Chondrocyte (in vitro differentiated cells): ENCODE data around the gene BCAR1. TPM values are rescaled to one million over a fixed set of nuclear protein-coding genes. Genes with fewer than 3 reads are reported as not detected.

Source experiments
- DNase-seq: peaks from one replicate; pipeline ENCODE4 v3.0.0; 2021; ENCODE audit warnings: mixed read lengths, low spot score
- H3K27ac Mint-ChIP-seq: one replicate; pipeline ENCODE4 v1.8.0; 2021; ENCODE audit warnings: mild to moderate bottlenecking, moderate library complexity, mixed read lengths; ENCODE audit not compliant: unreplicated experiment
- H3K27me3 Mint-ChIP-seq: 2 replicates; pipeline ENCODE4 v1.8.0; 2021; ENCODE audit warnings: low read depth, mixed read lengths
- H3K36me3 Mint-ChIP-seq: 2 replicates; pipeline ENCODE4 v1.8.0; 2021; ENCODE audit warnings: low read depth, mixed read lengths
- H3K4me1 Mint-ChIP-seq: 2 replicates; pipeline ENCODE4 v1.8.0; 2021; ENCODE audit warnings: low read depth, mild to moderate bottlenecking, mixed read lengths
- H3K4me3 Mint-ChIP-seq: one replicate; pipeline ENCODE4 v1.8.0; 2021; ENCODE audit warnings: mild to moderate bottlenecking, moderate library complexity, mixed read lengths; ENCODE audit not compliant: unreplicated experiment
- H3K9me3 Mint-ChIP-seq: 2 replicates; pipeline ENCODE4 v1.8.0; 2021; ENCODE audit warnings: low read depth, mixed read lengths
- total RNA-seq: library from RNA; stranded (reverse); gene quantifications from 3 replicates; pipeline ENCODE4 v1.2.1, GENCODE V29; 2021
- TF ChIP-seq, protein P1 (sequence below): fragments of 200-600 bp; sonication (generic); IDR thresholded peaks from 2 replicates; pipeline ENCODE4 v1.5.0; 2021; ENCODE audit warnings: antibody characterized with exemption, mild to moderate bottlenecking, moderate library complexity

BCAR1 gene
- total RNA-seq, 1 donor from 2014 or later, result 125 TPM

DNA sequence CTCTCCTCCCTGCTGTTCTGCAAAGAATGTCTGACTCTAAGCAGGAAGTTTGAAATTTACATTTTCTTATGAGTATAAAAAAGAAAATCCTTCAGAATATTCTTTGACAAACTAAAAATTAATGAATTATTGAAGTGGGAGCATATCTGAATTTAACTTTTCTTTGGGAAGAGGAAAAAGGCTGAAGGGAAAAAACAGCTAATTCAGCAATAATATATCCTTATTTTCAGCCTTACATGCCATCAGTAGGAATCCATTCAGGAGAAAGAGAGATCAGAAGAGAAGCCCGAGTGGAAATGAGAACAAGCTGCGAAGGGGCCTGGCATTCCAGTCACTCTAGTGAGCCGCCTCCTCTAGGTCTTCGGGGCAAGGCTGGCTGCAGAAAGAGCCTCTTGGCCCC lies 41.7 kb upstream of the BCAR1 start:
- peaks cover 24% of the 10 kb centered on the region for H3K36me3 Mint-ChIP-seq
- DNase-seq, result no peak
- H3K27ac Mint-ChIP-seq, result no peak overlapping the region
- TF ChIP-seq, protein P1, sequence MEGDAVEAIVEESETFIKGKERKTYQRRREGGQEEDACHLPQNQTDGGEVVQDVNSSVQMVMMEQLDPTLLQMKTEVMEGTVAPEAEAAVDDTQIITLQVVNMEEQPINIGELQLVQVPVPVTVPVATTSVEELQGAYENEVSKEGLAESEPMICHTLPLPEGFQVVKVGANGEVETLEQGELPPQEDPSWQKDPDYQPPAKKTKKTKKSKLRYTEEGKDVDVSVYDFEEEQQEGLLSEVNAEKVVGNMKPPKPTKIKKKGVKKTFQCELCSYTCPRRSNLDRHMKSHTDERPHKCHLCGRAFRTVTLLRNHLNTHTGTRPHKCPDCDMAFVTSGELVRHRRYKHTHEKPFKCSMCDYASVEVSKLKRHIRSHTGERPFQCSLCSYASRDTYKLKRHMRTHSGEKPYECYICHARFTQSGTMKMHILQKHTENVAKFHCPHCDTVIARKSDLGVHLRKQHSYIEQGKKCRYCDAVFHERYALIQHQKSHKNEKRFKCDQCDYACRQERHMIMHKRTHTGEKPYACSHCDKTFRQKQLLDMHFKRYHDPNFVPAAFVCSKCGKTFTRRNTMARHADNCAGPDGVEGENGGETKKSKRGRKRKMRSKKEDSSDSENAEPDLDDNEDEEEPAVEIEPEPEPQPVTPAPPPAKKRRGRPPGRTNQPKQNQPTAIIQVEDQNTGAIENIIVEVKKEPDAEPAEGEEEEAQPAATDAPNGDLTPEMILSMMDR, result no peak
- H3K27me3 Mint-ChIP-seq, result no peaks in the 10 kb centered on the region
- no peak overlapping the region for H3K4me3 Mint-ChIP-seq
- no peaks in the 10 kb centered on the region for H3K9me3 Mint-ChIP-seq
- H3K4me1 Mint-ChIP-seq, result peaks cover 12% of the 10 kb centered on the region

DNA sequence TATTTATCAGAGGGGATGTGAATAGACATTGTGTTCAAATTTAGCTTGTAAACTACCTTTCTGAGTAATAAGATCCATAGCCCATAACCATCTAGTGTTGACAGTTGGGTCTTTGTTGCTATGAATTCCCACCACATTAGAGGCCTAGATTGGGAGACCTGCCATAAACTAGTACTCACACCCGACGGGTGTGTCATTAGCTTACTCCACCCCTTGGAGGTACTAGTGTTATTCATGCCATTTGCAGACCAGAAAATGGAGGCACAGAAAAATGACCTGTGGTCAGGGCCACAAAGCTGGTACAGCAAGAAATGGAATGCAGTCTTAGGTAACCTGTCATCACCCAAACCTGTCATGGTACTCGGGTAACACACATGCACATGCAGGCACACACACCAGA lies 41.3 kb upstream of the BCAR1 start:
- no peaks in the 10 kb centered on the region for H3K9me3 Mint-ChIP-seq
- no peaks in the 10 kb centered on the region for H3K27me3 Mint-ChIP-seq
- peaks cover 12% of the 10 kb centered on the region for H3K4me1 Mint-ChIP-seq
- TF ChIP-seq, protein P1, result no peak
- H3K36me3 Mint-ChIP-seq, result peaks cover 22% of the 10 kb centered on the region
- no peak overlapping the region for H3K27ac Mint-ChIP-seq
- no peak for DNase-seq
- H3K4me3 Mint-ChIP-seq, result no peak overlapping the region

DNA sequence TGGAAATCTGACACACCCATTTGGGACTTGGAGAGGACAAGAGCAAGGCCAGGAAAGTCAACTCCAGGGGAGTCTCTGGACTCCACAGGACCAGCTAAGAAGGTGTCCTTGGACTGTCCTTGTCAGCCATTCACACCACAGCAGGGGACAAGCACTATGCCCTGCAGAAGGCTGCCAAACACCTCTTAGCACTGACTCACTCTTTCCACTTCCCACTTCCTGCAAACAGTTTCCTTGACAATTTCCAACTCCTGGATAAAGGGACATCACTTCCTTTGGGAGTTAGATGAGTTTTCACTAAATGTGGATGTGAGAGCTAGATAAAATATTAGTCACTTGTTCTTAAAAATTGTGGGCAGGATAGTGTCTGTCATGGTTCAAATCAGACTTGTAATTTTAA lies 37.8 kb upstream of the BCAR1 start:
- no peak overlapping the region for H3K27ac Mint-ChIP-seq

DNA sequence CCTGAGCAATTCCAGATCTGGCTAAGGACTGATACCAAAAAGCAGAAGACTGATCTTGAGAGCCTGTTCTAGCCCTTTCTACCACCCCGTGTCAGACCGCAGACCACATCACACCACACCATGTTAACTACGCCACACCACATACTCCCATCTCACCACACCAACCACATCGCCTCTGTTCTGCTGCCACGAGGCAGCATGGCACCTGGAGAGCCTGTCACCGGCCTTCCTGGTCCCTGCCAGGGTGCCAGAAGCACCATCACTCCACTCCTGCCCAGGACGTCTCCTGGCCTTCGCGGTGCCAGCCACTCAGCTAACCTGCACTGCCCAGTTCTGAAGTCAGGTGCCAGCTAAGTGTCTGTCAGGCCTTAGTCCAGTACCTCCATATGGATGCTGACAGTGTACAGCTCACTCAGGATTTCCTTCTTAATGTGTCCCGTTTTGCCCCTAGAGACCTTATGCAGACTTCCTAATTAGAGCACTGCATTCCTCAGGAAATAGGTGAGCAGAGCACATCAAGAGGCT lies 37.2 kb upstream of the BCAR1 start:
- Mint-ChIP-seq H3K27me3 (no peaks in the 10 kb centered on the region), H3K4me3 (no peak overlapping the region), H3K27ac (no peak overlapping the region), H3K9me3 (no peaks in the 10 kb centered on the region), H3K36me3 (peaks cover 13% of the 10 kb centered on the region), H3K4me1 (peaks cover 12% of the 10 kb centered on the region)
- TF ChIP-seq, protein P1, result no peak
- no peak for DNase-seq

More for the DNA sequence above, 37.8 kb upstream of the BCAR1 start:
- Mint-ChIP-seq H3K9me3 (no peaks in the 10 kb centered on the region), H3K4me1 (peaks cover 12% of the 10 kb centered on the region), H3K4me3 (no peak overlapping the region), H3K27me3 (no peaks in the 10 kb centered on the region), H3K36me3 (peaks cover 17% of the 10 kb centered on the region)
- TF ChIP-seq, protein P1, result no peak
- DNase-seq, result no peak

DNA sequence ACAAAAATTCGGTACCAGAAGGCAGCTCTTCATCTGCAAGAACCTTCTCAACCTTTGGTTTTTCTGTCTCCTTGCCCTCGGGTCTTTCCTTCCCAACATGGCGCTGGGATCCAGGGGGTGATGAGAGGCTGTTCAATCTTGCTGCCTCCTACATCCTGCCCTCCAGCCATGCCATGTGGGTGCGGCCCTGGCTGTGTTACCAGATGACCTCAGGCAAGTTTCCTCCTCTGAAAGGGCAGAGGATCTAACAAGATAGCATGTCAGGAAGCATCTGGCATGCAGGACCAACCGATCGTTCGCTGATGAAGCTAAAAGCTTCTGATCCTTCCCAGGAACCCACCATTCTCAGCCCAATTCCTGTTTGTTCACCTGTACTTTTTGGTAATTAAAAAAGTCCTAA lies 36.8 kb upstream of the BCAR1 start:
- H3K36me3 Mint-ChIP-seq, result peaks cover 13% of the 10 kb centered on the region
- H3K9me3 Mint-ChIP-seq, result no peaks in the 10 kb centered on the region
- no peaks in the 10 kb centered on the region for H3K27me3 Mint-ChIP-seq
- peaks cover 12% of the 10 kb centered on the region for H3K4me1 Mint-ChIP-seq
- no peak overlapping the region for H3K4me3 Mint-ChIP-seq
- TF ChIP-seq, protein P1, result no peak
- H3K27ac Mint-ChIP-seq, result no peak overlapping the region
- DNase-seq, result no peak
